Esophagus muscularis mucosa (tissue), 4 donors: ENCODE data around the gene ADCY5.

Experiments
- CTCF ChIP-seq, 3 experiments: fragments of 200-600 bp in 2 of 3; fragments of 450-650 bp in 1 of 3; sonication (generic) in 2 of 3; IDR thresholded peaks; one replicate each; pipeline ENCODE4 v1.5.1; 2017 to 2019; ENCODE audit warnings: antibody characterized with exemption in 3 of 3, mild to moderate bottlenecking in 2 of 3, moderate library complexity in 1 of 3
- EP300 ChIP-seq: sonication (generic); formaldehyde crosslinking; IDR thresholded peaks from one replicate; pipeline ENCODE4 v1.6.1; 2017; ENCODE audit warnings: antibody characterized with exemption
- POLR2A ChIP-seq: fragments of 450-650 bp; IDR thresholded peaks from one replicate; pipeline ENCODE4 v1.6.1; 2017; ENCODE audit warnings: antibody characterized with exemption, moderate library complexity, mild to moderate bottlenecking, low read depth
- POLR2AphosphoS5 ChIP-seq, 2 donors: sonication (generic); formaldehyde crosslinking; IDR thresholded peaks; one replicate each; pipeline ENCODE4 v1.6.1; 2017; ENCODE audit warnings: antibody characterized with exemption in 2 of 2

DNA sequence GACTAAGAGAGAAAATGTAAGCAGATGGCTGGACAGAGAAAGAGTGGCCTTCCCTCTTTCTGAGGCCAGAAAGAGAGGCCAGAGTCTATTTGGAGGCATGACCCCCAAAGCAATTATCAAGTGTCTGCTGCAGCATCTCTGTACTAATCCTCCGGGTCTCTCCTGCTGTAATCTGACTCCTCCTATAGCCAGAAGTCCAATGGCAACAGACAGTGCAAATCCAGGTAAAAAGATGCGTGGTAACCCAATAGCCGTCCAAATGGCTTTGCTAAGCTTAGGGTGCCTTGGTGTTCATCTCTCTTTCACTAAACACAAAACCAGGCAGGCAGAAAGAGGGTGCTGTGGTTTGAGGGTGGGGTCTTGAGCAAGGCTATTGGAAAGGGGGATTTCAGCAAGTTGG, 91.6 kb downstream of the ADCY5 start:
- TF ChIP-seq CTCF (IDR thresholded peaks at IDR 0.05) (no peak), POLR2AphosphoS5 (IDR thresholded peaks at IDR 0.05) (no peak), POLR2A (no peak), EP300 (no peak)
